Activated CD4-positive, alpha-beta T cell treated with anti-CD3 and anti-CD28 coated beads, Interleukin-2, Interleukin-4, amounts not matched to agents 100 ng/mL and 50 ng/mL, durations not matched to agents 16 hours and 8 hours (primary cell): ENCODE measurements around the gene AGPAT4.

Experiments used
- DNase-seq: peaks from one replicate; pipeline ENCODE4 v3.0.0-alpha.2; 2020; ENCODE audit warnings: low spot score

The AGPAT4 gene

DNA sequence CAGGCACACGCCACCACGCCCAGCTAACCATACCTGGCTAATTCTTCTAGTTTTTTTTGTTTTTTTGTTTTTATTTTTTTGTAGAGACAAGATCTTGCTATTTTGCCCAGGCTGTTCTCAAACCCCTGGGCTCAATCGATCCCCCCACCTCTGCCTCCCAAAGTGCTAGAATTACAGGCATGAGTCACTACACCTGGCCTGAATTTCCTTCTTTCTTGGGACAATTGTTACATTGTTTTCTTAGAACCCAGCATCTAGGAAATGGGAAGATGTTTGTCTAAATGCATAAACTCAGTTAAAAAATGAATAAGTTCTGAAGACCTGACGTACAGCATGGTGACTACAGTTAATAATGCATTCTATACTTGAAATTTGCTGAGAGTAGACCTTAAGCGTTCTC is 10.8 kb upstream of the AGPAT4 start:
- no peak for DNase-seq

DNA sequence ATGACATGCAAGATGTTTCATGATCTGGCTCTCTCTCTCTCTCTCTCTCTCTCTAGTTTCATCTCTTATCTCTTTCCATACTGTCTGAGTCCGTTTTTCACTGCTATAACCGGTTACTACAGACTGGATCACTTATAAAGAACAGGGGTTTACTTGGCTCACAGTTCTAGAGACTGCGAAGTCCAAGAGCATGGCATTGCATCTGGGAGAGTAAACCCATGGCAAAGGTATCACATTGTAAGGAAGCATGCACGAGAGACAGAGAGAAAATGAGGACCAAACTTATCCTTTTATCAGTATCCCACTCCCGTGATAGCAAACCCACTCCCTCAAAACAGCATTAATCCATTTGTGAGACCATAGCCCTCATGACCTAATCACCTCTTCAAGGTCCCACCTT is 7.2 kb upstream of the AGPAT4 start:
- no peak for DNase-seq

DNA sequence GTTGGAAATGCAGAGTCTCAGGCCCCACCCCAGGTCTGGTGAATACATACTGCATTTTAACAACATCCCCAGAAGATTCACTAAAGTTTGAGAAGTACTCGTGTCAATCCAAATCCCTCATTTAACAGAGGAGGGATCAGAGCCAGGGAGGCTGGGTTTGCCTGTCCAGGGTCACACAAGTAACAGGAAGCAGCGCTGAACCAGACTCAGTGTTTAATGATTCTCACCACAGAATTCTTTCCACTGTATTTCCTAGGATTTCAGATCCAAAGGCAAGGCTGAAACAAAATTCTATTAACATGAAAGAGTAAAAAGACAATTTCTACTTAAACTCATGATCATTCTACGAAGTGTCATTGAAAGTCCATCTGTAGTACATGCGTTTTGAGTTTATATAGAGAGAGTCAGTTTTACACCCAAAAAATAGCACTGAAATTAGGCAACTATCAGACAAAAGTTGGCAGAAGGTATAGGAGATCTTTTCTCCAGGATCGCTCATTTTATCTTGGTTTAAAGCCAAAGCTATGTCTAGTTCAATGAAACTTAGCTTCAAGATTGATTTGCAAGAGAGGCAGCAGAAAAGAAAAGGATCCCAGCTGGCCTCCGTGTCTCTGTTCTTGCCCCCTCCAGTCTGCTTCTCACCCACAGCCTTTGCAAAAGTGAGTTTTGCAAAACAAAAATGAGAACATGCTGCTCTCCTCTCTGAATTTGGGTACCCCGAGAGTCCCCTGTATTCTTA is 6.0 kb upstream of the AGPAT4 start:
- no peak for DNase-seq

DNA sequence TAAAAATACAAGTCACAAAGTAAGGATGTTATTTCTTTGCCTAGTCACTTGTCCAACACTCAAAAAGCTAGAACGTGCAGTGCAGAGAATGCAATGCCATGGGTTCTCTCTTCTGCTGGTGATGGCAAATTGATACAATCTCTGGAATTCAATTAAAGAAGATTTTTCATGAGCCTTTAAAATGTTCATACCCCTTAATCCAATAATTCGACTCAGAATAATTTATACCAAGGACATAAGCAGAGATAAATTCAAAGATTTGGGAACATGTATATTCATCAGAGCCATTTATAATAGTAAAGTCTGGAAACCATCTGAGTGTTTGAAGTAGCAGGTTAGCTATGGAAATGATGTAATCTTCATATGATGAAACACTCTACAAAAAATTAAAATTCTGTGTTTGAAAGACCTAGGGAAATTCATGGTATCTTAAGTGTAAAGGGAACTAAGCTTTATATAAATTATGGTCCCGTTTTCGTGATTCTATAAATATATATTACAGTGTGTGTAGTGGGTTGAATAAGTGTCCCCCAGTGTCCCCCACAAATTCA is 2.8 kb upstream of the AGPAT4 start:
- DNase-seq = no peak

DNA sequence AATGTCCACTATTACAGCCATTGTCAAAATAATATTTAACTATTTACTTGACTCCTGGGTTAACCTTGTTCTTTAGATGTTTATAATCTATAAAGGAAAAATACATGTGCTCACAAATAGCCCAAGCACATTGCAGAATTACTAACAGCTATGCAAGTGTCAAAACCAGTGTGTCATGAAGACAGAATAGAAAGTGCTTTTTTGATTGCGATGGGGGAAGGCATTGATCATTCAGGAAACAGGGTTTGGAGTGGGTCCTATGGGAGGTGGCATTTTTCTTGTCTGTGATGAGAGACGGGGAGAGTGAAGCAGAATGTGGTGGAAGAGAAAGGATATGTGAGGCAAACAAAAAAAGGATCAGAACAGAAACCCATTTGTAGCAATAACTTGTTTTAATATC is 1.0 kb upstream of the AGPAT4 start:
- no peak for DNase-seq

DNA sequence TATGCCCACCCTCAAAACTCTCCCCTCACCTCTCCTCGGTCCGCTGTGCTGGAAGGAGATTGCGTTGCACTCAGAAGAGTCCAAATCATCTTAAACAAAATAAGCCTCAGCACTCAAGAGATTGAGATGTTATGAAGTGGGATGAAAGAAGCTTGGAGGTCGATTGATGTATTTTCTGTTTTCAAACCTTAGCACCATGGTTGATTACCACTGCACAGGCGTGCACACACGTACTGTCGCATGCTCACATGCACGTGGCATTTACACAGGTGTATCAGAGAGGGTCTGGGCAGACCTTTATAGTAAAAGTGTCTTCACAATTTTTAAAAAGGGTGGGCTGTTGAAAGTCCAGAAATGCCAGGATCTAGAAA is 612 bp upstream of the AGPAT4 start:
- DNase-seq = no peak

DNA sequence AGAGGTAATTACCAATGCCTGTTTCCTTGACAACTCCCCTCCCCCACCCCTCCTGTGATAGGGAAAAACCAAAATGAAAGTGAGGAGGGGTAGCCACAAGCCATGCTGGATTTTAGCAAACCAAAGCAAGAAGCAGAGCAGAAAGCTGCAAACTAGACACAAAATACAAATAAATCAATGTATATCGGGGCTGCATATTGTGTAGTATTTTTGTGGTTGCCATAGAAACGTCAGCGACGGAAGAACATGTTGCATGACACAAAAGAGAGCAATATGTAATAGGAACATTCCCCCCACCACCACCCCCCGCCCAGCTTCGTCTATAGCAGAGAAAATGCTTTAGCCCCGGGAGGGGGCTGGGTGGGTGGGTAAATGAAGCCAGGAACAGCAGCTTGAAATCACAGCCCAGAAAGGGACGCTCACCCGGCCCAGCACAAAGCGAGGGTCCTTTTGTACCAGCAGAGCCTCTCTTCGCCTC is 548 bp downstream of the AGPAT4 start:
- DNase-seq = peak; percentile 22

DNA sequence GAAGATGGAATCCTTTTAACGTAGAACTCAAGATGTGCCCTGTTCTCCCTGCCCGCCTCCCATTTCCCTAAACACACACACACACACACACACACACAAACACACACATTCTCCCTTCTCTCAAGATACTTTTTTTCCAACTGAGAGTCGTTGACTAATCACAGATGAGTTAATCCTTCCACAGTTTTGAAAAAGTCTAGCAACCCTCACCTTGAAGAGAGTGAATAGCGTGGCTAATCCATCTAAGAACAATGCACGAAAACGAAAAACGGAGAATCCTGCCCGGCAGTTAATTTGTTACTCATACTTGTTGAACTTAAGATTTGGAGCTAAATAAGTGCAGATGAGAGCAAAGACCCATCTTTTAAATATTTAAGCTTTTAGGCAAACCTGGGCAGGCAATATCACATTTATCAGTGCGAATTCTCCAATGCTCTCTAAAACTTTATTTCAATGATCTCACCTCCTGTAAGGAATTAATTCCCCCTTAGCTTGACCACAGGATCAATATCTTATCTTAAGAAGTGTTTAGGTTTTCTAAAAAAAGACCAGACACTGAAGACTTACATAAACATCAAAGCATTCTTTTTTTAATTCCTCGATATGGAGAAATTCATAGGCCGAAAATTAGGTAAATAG is 1.1 kb downstream of the AGPAT4 start:
- no peak for DNase-seq

DNA sequence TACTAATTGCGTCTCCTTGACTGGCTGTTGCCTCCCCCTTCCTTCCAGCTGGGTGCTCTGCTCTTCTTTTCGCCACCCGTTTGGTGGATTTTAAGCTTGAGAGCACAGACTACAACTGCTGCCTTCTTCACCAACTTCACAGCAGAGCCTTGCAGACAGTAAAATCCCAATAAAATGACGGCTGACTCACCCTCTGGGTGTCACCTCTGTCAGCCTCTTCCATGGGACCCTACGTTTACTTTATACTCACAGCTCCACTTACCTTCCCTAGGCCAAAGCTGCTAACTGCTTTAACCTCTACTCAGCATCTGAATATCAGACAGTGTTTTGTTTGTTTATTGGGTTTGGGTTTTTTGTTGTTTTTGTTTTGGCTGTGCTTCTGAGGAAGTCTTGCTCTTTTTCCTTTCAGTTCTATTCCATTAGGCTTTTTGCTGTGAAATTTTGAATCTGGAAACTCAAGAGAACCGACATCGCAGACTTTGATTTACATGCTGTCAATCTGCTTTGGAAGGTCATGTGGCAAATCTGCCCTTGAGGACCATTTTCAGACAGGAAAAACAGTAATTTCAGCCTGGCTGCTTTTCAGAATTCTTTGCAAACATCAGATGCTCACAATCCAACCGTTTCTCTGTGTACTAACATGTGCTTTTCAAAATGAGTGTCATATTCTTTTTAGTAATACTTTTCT is 2.4 kb downstream of the AGPAT4 start:
- peak; percentile 6 for DNase-seq

DNA sequence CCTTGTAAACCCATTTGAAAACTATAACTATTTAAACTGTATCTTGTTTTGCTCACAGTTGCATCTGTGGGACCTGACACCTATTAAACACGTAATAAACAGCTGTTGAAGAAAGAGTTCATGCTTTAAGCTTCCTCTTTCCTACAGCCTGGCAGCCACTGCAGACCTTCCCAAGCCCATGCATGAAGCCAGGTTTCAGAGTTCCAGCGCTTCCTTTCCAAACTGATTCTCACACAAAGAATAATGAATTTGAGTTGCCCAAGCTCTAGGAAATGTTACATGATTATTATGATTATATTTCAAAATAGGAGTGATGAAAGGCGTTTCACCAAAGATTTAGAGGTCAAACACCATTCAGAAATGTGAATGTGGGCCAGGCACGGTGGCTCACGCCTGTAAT is 3.7 kb downstream of the AGPAT4 start:
- no peak for DNase-seq

DNA sequence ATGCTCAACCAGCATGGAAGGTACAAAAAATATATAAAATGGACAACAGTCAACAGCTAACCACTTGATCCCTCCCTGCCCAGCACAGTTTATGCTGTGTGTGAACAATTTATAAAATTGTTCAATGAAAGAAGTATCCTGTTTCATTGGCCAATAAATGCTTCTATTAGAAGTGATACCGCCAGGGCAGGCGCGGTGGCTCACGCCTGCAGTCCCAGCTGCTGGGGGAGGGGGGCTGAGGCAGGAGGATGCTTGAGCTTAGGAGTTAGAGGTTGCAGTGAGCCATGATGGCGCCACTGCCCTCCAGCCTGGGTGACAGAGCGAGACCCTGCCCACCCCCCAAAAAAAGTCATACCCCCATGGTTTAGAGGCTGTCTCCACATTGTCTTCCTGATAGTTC is 4.6 kb downstream of the AGPAT4 start:
- no peak for DNase-seq

DNA sequence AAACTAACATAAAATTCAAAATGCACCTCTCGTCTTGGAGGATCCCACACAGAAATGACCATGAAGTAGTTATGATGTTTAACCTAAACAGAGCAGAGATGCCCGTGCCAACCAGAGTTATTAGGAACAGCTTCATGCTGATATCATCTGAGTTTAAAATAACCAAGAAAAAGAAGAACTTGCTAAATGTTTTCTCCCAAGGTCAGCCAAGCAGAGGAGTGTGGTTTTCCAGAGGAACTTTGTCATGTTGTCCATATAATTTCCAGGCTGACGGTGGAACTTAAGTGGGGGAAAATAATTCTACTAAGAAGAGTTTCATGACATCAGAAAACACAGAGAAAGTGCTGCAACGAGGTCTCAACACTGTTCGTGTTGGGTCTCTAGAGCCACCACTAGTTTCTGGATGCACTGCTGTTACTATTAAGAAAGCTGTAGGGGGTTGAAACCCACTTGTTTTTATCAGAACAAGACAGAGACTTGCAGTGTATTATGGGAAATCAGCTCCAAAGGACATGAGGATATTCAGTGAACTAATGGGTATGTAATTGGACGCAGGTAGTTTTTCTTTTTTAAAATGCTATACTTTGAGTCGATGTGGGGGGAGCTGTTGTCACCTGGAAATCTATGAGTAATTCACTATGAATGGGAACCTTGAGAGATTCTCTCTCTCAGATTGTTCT is 5.2 kb downstream of the AGPAT4 start:
- no peak for DNase-seq

DNA sequence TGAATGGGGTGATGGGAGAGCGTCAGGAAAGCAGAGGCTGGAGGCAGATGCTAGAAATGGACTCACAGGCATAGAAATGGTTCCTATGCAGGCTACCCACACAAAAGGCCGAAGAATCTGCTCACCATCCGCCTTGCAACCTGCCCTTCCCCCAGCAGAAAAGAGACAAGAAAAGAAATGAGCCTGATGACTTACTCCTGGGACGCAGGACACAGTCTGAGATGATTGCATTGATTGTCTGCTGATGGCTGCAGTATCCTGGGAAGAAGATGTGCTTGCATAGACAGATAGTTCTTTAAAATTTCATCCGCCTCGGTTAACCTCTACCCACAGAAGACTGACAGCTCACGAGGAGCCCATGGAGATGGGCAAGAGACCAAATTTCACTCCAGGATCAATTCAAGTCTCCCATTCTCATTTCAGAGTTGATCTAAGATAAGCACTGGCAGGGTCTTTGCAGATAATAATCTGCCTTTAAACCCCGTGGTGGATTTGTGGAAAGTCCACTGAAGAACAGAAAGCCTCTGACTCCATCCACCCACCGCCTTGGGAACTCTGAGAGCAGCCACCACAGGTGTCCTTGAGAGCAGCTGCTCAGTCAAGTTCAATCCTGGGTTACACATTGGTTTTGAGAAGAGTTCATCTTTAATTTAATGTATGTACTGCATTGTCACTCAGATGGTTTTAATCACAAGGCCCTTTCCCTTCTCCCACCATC is 7.2 kb downstream of the AGPAT4 start:
- no peak for DNase-seq

DNA sequence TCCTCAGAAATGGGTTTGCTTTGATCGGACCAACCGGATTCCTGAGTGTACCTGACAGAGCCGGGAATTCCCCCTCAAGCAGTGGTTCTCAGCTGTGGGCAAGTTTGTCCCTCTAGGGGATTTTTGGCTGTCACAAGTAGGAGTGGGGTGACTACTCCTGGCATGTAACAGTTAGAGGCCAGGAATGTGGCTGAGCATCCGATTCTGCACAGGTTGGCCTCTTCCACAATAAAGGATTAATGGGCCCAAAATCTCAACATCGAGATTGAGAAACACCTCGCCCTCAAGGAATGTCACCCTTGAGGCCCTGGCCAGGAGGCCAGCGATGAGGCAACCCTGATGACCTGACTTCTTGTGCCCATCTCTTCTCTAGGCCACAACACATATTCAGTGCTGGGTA is 7.9 kb downstream of the AGPAT4 start:
- DNase-seq = no peak

DNA sequence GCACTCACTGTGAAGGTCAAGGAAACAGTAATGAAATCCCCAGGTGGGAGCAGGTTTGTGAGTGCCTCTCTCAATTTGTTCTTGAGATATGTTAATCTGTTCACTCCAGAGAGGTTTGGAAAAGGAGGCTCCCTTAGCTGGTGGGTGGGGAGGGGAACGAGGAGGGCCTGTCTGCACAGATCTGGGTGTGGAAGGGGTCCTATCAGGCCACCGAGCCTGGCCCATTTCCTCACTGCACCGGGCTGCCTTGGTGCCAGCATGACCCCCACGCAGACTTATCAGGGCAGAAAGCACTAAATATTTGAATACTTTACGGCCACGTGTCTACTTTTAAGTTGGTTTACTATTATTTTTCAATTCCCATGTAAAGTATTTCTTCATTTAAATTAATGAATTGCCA is 8.3 kb downstream of the AGPAT4 start:
- DNase-seq = no peak

DNA sequence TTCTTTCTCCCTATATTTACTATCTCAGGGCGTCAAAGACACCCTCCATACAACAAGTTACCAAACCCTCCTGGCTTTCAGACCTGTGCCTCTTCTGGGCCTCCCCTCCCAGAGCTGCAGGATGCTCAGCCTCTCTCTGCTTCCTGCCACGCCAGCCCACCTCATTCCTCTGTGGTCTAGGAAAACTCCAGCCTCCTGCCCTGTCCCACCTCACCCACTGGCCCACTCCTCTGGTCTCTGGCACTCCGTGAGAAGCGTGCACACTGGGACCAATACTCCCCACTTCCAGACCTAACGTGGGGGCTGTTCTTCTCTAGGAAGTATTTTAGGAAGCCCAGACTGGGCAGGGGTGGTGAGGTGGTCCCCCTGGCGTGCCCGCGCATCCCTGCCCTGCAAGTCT is 9.7 kb downstream of the AGPAT4 start:
- DNase-seq = no peak

DNA sequence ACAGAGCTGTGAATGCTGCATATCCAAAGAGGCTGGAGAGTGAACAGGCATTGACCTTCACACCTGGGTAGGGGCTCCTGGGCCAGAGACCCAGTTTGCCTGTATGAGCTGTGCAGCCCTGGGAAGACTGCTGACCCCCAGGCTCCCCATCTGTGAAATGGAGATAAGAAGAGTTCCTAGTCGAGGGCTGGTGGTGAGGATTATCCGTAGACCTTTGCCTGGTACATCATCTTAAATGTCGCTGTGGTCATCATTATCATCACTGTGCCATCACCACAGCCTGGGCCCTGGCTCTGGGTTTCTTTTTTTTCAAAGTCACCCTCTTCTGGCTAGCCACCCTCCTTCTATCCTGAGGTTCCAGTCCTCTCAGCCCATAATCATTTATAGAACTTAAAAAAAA is 12.0 kb downstream of the AGPAT4 start:
- DNase-seq = no peak

DNA sequence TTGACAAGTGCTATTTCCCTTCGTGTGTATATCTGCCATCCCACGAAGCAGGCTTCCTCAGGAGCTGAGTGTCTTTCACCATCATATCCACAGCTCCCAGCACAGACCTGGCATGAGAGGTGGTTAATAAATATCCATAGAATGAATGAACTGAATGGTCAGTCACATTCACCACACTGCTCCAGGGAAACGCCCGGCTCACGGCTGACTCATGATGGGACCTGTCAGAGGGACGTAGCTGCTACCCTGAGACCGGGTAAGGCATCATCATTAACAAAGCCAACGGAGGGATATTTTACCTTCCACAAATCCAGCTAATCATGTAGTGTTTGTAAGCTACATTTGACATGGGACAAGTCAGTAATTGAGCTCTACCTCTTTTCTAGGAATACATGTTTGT is 12.5 kb downstream of the AGPAT4 start:
- no peak for DNase-seq

DNA sequence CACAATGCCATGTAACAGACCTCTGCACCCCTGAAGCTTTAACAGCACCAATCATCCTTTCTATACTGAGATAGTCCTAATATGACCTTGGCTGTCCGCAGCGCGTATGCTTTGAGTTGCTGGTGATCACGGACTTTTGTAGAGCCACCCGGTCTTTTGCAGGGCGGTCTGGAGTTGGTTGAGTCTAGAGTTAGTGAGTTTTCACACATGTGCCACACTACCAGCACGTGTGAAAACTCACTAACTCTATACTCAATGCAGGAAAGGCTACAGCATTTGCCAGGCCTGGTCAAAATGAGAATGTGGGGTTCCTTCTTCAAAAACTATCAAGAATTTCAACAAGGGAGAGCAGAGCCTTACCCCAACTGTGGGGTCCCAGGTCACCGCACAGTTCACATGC is 14.6 kb downstream of the AGPAT4 start:
- DNase-seq = no peak

DNA sequence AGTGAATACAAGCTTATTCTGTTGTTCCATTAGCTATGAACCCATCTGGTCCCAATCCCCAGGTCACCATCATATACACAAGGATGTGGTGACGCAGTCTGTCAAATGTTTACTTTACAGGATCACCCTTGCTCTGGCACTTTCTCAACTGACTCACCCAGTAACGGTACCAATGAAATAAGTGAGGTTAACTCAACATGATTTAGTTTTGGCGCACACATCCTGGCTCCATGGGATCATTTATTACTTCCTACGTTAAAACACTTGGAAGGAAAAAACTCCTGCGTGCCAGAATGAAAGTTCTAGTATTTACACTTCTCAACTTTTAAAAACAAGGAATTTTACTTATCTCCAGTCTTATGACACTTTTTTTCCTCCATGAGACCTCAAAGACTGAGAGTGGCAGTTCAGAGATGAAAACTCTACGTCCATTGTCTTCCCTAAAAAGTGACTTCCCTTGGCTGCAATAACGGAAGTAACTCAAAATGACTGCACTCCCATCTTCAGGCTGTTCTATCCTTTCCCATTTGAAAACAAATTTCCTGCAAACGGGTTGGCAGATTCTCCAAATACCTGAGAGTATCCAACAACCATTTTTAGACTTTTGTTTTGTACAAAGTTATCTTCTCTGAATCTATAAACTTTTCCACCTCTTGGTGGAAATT is 15.9 kb downstream of the AGPAT4 start:
- no peak for DNase-seq

DNA sequence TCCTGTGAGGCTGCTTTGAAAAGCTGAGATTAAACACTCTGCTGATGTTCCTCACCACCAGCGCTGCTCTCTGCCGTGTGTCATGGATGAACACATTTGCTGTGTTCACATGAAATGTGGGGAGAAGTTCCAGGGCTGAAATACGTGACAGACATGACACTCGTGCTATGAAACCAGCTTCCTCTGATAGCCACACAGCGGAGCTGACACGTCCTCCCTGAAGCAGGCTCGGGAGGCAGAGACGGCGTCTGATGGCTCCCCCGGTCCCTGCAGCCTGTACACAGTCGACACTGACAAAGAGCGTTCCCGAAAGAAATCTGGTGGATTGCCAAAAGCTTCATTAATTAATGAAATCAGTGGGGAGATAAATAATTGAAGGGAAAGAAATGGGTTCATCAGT is 17.5 kb downstream of the AGPAT4 start:
- no peak for DNase-seq
